OCI-M1 (cell line): Measurements from ENCODE around the gene CDC42EP1.
A peak's percentile ranks its signal among the peaks of the same experiment; 100 is the strongest.
"Not testable (repeated sequence)": the region's sequence is repeated elsewhere in the genome, so short reads cannot be mapped to it uniquely, and the experiment has no call there.

Source experiments
- DNase-seq: peaks from one replicate; lab custom pipeline; 2025; lab: John Stamatoyannopoulos, UW

The CDC42EP1 gene, protein sequence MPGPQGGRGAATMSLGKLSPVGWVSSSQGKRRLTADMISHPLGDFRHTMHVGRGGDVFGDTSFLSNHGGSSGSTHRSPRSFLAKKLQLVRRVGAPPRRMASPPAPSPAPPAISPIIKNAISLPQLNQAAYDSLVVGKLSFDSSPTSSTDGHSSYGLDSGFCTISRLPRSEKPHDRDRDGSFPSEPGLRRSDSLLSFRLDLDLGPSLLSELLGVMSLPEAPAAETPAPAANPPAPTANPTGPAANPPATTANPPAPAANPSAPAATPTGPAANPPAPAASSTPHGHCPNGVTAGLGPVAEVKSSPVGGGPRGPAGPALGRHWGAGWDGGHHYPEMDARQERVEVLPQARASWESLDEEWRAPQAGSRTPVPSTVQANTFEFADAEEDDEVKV

DNA sequence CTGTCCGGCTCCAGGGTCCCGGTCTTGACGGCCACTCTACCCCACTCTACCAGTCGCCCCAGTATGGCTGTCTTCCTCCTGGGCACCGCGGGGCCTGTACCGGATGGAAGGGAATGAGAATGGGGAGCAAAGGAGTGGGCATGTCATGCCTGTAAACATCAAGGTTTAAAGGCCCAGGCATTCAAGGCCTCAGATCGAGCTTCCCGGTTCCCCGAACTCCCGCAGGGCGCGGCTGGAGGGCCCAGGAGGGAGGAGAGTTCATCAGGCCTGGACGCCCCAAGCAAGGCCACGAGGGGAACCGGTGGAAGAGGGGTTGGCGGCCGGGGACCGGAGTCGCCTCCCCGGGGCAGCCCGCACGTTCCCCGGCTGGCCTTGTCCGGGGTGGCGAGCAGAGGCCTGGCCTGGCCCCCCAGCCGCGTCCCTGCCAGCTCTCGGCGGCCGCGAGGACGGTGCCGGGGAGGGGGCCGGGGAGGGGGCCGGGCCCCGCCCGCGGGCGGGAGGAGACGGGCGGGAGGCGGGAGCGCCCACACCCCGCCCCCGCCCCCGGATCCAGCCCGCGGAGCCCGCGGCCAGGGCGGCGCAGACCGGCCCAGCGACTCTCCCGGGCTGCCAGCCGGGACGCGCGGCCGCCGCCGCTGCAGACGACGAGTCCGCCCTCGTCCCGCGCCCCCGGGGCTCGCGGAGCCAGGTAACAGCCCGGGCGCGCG is at the start of gene CDC42EP1:
Gene CDC42EP1, plus strand, starts transcription at position 580 of the 707 bp plus-strand sequence. CDS start 5,870 bp downstream, outside the sequence.
- DNase-seq, result no peak

DNA sequence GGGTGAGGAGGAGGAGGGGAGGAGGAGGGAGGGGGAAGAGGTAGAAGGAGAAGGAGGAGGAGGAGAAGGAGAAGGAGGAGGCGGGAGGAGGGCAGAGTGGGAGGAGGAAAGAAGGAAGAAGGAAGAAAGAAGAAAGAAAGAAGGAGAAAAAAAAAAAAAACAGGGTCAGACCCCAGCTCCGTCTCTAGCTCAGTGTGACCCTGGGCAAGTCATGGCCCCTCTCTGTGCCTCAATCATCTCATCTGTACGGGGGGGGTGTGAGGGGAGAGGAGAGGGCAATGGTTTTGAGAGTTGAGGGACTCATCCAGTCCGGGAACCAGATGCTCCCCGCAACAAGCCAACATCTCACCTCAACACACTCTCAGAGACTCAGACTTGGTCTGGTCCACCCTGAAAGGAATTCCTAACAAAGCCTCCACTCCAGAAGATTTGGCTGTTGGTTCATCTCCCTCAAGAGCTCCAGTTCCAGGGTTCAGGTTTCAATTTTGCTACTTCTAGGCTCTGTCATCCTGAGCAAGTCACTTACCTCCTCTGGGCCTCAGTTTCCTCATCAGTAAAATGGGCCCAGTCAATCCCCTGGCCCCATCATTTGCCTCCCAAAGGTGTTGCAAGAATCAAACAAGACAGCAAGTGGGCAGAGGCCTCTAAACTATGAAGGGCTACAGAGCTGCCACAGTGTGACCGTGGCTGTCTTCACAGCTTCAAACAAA is 48.7 kb upstream of the CDC42EP1 start:
- DNase-seq, result no peak

DNA sequence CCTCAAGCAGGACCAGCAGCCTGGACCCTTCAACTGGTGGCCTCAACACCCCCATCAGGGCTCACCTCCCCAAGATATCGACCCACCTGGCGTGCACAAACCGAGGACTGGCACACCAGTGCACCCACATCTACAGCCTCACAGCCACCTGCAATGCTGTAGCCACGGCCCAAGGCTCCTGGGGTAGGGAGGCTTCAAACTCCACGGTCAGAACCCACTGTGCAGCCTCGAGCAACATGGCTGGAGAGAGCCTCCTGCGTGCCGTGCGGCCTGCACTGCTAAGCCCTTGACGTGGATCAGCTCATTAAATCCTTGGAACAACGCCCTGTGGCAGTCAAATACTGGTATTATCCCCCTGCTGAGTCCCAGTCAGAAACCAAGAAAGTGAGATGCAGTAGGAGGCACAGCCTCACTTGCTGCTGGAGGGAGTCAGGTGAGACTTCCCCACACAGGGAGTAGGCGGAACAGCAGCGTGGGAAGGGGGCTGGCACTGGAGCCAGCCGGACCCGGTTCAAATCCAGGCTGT is 45.7 kb upstream of the CDC42EP1 start:
- no peak for DNase-seq

DNA sequence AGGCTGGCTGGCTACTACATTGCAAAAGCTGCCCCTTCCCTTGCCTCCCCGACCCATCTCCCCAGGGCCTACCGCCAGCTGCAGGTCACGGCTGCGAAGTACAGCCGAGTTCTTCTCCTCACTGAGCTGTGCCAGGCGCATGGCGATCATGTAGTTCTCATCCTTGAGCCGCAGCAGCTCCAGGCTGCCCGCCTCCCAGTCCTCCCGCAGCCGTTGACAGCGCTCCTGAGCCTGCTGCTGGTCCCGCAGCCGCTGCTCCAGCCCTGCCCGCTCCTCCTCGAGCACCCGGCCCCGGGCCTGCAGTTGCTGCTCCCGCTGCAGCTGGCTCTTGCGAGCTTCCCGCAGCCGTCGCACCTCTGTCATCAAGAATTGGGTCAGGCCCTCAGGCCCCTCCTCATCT is 44.4 kb upstream of the CDC42EP1 start:
- DNase-seq, result no peak

DNA sequence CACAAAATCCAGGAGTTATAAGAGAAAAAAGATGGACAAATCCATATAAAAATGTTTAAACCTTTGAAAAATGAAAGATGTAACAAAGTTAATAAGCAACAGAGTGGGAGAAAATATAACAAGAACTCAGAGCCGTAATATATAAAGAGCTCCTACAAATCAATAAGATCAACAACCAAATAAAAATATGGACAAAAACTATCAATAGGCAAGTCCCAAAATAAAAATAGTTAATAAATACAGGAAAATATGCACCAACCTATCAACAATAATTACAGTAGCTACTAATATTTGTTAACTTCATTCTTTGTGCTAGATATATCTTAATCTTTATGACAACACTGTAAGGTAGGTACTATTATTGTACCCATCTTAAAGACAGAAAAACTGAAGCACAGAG is 43.8 kb upstream of the CDC42EP1 start:
- no peak for DNase-seq

DNA sequence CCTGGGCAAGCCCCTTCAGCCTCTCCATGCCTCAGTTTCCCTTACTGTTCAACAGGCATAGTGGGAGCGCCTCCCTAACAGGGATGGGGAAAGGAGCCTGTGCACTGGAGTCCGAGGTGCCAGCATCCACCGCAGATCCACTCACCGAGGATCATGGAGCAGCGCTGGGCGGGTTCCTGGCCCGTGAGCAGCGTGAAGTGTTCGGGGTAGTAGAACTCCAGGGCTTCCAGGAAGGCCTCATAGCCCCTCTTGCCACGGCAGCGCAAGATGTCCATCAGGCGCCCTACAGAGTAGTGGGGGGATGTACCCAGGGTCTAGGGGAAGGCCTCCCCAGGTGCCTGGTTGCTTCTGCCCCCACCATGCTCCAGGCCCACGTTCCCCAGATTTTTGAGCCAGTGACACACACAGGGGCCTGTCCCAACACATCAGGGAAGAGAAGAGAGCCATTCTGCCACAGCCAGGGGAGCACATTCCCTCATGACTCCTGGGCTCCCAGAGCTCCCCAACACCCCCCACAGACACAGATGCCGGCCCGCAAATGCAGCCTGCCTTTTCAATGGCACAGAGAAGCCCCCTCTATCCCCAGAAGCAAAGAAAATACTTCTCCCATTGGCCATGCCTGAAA is 42.3 kb upstream of the CDC42EP1 start:
- DNase-seq, result no peak

DNA sequence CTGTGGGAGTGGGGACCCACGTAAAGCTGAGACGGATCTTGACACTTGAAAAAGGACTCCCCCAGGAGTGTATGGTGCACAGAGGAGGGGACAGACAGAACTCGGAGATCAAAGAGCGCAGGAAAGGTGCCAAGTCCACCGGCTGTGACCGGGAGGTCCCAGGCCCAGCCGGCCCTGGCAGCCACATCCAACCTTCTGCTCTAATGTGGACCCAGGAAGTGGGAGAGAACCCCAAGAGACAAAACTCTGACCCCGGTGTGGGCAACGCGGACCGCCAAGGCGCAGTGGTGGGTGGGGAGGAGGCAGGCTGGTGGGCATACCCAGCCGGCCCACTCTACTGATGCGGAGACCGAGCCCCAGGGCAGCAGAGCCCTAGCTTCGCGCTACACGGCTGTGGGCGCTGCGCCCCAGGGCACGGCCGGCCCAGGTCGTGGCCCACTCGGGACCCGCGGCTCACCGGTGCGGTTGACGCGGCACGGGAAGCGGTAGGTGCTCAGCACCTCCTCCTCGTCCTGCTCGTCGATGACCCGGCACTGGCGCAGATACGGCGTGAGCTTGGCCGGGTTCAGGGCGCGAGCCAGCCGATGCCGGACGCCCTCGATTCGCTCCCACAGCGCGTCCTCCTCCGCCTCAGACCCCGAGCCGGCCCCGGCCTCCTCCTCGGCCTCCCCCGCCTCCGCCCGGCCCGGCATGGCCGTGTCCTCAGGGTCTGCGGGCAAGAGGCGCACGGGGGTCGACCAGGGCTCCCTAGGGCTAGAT is 41.6 kb upstream of the CDC42EP1 start:
- DNase-seq, result no peak

DNA sequence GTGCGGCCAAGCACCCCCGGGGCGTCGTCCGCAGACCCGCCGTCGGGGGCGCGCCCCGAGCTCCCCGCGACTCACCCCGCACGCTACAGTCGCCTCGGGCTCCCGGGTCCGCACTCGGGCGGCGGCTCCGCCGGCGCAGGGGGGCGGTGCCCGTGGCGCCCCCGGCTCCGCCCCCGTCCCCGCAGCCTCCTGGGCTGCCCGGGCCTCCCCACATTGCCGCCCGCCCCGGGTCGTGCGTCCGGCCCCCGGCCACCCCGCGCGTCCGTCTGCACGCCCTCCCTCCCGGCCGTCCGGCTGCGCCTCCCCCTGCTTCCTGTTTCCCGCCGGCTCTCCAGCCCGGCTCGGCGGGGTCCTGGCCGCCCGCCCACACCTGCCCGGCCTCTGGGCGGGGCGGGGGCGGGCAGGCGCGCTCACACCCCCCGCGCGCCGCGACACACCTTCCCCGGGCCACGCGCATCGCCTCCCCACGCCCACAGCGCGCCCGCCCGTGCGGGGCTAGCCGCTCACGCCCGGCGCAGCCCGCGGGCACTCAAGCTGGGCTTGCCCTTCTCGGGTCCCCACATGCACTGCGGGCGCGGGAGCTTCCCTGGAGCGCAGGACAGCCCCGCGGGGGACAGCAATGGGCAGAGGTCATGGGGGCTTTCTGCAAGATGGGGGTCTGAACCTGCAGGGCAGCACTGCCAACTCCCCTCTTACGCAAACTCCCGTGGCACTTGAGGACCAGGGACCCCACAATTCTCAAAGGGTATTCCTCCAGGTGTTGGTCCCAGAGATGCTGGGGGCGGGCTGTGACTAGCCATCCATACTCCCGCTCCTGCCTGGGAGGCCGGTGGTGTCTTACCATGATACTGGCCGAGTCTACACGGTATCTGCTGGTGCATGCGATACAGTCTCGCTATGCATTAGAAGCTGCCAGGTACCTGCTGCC is 40.7 kb upstream of the CDC42EP1 start, which contains the start of gene CARD10:
Gene CARD10, minus strand, starts transcription at position 148 of the 928 bp plus-strand sequence. CDS start 215 bp downstream, outside the sequence.
- DNase-seq, result peak; percentile 23

DNA sequence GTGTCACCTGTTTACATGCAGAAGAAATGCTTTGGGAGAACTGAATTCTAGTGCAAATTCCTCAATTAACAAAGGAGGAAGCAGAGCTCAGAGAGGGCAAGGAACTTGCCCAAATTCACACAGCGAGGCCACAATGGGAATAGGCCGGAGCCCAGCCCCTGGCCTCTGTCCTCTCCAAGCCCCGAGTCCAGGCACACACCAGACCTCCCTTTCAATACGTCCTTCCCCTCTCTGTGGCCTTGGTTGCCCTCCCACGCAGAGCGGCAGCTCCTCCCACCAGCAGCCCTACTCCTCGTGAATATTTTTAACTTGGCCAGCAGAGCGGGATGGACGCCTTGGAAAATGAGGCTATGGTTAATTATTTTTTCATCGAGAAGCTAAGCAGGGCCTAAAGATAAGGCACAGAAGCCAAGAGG is 39.5 kb upstream of the CDC42EP1 start:
- peak; percentile 47 for DNase-seq

DNA sequence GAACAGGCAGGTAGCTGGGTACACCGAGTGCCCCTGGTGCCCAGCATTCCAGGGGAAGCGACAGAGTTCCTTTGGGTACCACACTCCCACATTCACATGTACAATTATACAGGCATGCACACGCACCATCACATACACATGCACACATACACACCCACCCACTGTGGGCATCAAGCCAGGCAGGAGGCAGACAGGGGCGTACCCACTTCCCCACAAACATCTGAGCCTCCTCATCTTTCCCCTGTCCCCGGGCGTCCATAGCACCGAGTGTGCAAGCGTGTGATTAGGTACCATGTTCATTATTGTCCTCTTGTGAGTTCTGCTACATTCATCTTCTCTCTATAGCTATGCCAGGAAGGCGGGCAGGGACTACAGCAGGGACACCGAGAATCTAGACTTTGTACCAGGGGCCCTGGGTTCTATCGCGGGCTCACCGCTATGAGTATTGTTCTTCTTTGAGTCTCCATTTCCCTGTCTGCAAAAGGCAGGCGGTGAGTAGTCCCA is 39.0 kb upstream of the CDC42EP1 start:
- no peak for DNase-seq

DNA sequence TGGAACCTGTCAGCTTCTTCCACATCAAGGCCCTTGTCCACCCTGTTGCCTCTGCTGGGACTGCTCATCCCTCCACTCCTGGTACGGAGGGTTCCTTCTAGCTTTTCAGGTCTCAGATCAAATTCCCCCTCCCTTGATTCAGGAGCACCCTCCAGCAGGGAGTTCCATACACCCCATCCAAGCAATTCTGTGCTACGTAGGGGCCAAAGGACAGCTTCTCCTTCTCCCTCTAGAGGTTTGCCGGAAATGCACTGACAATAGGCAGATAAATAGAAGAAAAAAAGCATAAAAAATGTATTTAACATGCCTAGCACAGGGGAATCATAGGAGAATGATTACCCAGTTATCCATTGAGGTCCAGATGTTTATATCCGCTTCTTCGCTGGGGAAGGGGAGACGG is 37.8 kb upstream of the CDC42EP1 start:
- DNase-seq, result no peak

DNA sequence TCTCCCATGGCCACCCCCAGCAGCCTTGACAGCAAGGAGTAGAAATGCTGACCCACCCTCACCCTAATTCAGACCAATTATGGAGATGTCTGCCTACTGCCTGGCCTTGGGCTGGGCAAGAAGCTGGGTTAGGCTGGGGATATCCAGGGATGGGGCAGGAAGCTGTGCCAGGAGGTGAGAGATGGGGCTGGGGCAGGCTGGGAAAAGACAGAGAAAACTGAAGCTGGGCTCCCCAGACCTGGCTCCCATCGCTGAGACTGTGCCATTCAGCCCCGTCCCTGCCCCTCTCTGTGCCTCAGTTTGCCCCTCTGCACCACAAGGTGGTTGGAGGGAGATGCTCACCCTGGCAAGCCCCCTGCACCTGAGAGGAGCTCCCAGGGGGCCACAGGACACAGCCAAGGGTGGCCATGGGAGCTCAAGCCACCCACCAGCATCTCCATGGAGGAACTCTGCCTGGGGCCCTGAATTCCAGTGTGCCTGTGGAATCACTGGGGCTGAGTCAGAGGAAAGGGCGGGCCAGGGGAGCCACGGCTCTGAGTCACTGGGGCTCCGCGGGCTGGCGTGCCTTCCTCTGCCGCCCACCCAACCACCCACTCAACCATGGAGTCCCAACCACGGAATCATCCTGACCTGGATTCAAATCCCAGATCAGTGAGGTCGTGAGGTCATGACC is 35.1 kb upstream of the CDC42EP1 start:
- DNase-seq, result no peak

DNA sequence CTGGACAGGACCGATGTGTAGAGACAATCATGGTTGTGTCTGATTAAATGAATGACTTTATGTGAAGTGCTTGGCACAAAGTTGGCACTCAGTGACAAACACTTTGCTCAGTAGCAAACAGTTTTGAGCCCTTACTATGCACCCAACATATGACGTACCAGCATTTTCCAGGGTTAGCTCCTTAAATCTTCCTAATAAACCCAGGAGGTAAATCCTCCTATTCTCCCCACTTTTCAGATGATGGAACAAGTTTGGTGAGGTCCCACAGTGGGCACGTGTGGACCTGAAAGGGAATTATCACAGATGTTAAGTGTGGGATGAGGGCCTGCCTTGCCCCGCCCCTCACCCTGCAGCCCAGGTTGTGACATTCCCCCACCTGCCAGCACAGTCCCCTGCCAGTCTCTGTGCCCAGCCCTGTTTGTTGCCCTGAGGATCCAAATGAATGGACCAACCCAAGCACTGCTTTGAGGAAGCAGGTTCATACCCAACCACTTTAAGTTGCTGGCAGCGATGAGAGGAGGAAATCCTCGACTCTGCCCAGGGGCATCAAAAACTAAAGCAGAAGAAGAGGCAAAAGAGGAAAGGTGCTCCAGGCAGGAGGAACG is 34.4 kb upstream of the CDC42EP1 start:
- no peak for DNase-seq

DNA sequence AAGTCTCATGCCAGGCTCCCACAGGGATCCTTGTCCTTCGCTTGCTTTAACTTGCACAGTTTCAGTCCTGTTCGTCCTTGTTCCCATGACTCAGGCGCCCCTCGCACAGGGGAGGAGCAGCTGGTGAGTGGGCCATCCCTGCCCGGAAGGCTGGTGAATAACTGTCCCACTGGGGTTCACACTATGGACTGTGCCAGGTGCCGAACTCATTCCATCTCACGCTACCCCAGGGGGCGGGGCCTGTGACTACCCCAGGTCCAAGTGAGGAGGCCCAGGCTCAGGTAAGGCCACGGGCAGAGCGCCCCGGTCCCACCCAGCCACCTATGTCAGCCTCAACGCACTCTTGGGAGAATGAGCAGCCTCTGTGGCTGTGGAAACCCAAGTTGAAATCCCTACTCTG is 33.9 kb upstream of the CDC42EP1 start:
- no peak for DNase-seq

DNA sequence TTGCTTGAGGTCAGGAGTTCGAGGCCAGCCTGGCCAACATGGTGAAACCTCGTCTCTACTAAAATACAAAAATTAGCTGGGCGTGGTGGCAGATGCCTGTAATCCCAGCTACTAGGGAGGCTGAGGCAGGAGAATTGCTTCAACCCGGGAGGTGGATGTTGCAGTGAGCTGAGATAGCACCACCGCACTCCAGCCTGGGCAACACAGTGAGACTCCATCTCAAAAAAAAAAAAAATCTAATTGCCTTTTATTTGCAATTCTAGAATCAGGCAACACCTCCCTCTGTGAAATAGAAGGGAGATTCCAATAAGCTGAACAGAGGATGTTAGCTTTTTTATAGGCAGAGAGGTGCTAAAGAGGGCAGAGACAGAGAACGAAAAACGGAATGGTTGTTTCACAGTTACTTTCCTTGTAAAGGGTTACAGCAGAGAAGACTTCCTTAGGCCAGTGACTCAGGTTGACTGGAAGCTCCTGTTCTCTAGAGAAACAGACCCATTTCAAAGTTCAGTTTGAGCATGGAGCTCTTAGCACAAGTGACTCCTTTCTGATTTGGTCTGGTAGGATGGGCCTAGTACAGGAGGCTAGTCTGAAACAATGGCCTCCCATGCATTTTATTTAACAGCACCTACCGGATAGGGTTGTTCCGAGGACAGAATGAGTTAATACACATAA is 33.1 kb upstream of the CDC42EP1 start:
- not testable (repeated sequence) for DNase-seq

DNA sequence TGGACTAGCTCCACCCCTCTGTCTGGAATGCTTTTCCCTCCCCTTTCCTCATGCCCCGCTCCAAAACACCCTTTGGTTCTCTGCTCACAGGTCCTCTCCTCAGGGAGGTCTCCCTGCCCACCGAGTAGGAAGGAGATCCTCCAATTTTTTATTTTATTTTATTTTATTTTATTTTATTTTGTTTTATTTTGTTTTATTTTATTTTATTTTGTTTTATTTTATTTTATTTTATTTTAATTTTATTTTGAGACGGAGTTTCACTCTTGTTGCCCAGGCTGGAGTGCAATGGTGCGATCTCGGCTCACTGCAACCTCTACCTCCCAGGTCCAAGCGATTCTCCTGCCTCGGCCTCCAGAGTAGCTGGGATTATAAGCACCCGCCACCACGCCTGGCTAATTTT is 32.3 kb upstream of the CDC42EP1 start:
- DNase-seq, result not testable (repeated sequence)

DNA sequence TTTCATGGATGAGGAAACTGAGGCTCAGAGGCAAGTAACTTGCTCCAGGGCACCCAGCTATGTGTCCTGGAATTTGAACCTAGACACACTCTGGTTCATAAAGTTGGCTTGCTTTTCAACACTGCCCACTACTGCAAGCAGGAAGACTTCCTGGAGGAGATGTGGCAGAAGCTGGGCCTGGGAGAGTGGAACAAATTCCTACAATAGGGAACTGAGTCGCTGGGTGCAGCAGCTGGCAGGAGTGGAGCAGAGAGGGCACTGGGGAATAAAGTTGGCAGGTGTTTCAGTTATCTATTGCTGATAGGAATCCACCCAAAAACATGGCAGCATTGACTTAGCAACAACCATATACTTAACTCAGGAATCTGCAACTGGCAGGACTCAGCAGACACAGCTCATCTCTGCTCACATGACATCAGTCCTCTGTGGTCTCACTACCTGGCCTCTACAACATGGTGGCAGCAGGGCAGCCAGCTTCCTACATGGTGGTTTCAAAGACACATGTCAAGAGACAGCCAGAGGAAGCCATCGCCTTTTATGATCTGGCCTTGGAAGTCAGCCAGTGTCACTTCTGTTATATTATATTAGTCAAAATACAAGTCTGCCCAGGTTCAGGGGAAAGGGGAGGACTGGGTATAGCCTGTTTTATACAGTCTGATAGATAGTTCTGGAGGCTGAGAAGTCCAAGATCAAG is 30.5 kb upstream of the CDC42EP1 start:
- DNase-seq, result peak; percentile 46

DNA sequence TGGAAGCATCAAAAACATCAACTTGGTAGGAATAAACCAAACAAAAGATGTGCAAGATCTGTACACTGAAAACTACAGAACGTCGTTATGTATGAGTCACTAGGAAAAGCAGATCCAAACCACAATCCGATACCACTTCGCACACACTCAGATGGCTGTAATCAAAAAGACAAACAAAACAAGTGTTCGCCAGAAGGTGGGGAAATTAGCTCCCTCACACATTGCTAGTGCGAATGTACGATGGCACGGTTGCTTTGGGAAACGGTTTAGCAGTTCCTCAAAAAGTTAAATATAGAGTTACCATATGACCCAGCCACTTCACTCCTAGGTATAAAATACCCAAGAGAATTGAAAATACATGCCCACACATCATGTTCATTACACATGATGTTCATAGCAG is 26.3 kb upstream of the CDC42EP1 start:
- DNase-seq, result peak; percentile 90
